Erythroblast (primary cell): ENCODE data around the gene RYR2.

ENCODE experiments used
- GATA1 ChIP-seq: IDR thresholded peaks from 2 replicates; pipeline ENCODE4 v1.6.1; 2011; ENCODE audit warnings: low read depth, mild to moderate bottlenecking, control low read depth, low read length, moderate library complexity
- POLR2A ChIP-seq: IDR thresholded peaks from 2 replicates; pipeline ENCODE4 v1.6.1; 2011; ENCODE audit warnings: mild to moderate bottlenecking, low read length

DNA sequence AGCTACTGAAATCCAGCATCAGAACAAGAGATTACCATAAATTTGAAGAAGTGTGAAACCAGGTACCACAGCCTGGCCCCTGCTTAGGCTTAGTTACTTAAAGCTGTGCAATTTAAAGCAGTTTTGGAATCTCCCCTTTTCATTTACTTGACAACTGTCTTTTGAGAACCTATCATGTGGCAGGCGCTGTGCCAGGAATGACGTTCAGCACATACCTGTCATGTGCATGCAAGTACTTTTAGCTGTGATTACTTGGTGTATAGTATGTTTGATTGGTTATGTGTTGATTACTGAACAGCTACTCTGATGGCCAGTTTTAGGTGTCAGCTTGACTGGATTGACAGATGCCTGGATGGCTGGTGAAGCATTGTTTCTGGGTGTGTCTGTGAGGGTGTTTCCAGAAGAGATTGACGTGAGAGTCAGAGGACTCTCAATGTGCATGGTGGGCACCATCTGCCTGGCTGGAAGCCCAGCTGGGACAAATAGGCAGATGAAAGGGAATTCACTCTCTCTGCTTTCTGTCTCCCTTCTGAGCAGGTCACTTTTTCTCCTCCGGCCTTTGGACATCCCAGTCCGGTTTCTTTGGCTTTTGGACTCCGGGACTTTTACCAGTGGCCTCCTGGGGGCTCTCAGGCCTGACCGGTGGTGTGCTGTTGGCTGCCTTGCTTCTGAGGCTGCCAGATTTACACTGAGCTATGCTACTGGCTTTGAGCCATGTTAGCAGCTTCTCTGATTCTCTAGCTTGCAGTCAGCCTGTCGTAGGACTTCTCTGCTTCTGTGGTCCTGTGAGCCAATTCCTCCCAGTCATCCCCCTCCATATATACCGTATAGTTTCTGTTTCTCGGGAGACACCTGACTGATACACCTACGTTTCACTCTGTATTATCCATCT, 178.0 kb downstream of the RYR2 start:
- no peak for TF ChIP-seq POLR2A
- no peak for TF ChIP-seq GATA1
